Measurements from ENCODE around the gene ZNF814.

DNA sequence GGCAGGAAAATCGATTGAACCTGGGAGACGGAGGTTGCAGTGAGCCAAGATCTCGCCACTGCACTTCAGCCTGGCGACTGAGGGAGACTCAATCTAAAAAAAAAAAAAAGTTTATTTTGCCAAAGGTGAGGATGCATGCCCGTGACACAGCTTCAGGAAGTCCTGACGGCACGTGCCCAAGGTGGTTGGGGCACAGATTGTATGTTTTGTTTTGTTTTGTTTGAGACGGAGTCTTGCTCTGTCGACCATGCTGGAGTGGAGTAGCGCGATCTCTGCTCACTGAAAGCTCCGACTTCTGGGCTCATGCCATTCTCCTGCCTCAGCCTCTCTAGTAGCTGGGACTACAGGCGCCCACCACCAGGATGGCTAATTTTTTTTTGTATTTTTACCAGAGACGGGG is 70.9 kb downstream of the ZNF814 start:
- TF ChIP-seq, protein P1, sequence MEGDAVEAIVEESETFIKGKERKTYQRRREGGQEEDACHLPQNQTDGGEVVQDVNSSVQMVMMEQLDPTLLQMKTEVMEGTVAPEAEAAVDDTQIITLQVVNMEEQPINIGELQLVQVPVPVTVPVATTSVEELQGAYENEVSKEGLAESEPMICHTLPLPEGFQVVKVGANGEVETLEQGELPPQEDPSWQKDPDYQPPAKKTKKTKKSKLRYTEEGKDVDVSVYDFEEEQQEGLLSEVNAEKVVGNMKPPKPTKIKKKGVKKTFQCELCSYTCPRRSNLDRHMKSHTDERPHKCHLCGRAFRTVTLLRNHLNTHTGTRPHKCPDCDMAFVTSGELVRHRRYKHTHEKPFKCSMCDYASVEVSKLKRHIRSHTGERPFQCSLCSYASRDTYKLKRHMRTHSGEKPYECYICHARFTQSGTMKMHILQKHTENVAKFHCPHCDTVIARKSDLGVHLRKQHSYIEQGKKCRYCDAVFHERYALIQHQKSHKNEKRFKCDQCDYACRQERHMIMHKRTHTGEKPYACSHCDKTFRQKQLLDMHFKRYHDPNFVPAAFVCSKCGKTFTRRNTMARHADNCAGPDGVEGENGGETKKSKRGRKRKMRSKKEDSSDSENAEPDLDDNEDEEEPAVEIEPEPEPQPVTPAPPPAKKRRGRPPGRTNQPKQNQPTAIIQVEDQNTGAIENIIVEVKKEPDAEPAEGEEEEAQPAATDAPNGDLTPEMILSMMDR (IDR thresholded peaks at IDR 0.05), result no peak
- TF ChIP-seq POLR2A (IDR thresholded peaks at IDR 0.05) (no peak), EP300 (IDR thresholded peaks at IDR 0.05) (no peak)
